Nucleus accumbens (tissue), 56 donors: ENCODE results near the gene WDR72.
"Not testable (repeated sequence)": the region's sequence is repeated elsewhere in the genome, so short reads cannot be mapped to it uniquely, and the experiment has no call there.

ENCODE experiments used
- DNase-seq, 56 donors: peaks; one replicate each; lab custom pipeline; 2025; lab: John Stamatoyannopoulos, UW

WDR72 gene

GRCh38 chr15:53710906-53711305 is 48.6 kb downstream of the WDR72 start:
- no peak for DNase-seq

GRCh38 chr15:53709821-53710220 is 49.6 kb downstream of the WDR72 start:
- DNase-seq: no peak

- DNase-seq: no peak
Observed at GRCh38 chr15:53695365-53695764, 64.1 kb downstream of the WDR72 start.

- no peak for DNase-seq
Observed at GRCh38 chr15:53694476-53694874, 65.0 kb downstream of the WDR72 start.

- peak in 7 of 56 donors; percentile 0 to 16 (median 7) for DNase-seq
Observed at GRCh38 chr15:53693729-53694475, 65.6 kb downstream of the WDR72 start.

- not testable (repeated sequence) for DNase-seq
Observed at GRCh38 chr15:53684162-53684561, 75.3 kb downstream of the WDR72 start.

- DNase-seq: no peak
Observed at GRCh38 chr15:53681056-53681455, 78.4 kb downstream of the WDR72 start.

- no peak for DNase-seq
Observed at GRCh38 chr15:53675832-53676231, 83.6 kb downstream of the WDR72 start.

GRCh38 chr15:53671545-53671944 is 87.9 kb downstream of the WDR72 start:
- no peak for DNase-seq

- no peak for DNase-seq
Observed at GRCh38 chr15:53670701-53671100, 88.8 kb downstream of the WDR72 start.

- no peak for DNase-seq
Observed at GRCh38 chr15:53665930-53666329, 93.5 kb downstream of the WDR72 start.

GRCh38 chr15:53658827-53659555 is 100.5 kb downstream of the WDR72 start:
- no peak for DNase-seq

GRCh38 chr15:53658255-53658654 is 101.2 kb downstream of the WDR72 start:
- no peak for DNase-seq

GRCh38 chr15:53648934-53649333 is 110.5 kb downstream of the WDR72 start:
- no peak for DNase-seq

GRCh38 chr15:53644660-53645059 is 114.8 kb downstream of the WDR72 start:
- DNase-seq: no peak

- DNase-seq: no peak
Observed at GRCh38 chr15:53634517-53635106, 124.9 kb downstream of the WDR72 start.

- no peak for DNase-seq
Observed at GRCh38 chr15:53627279-53627678, 132.2 kb downstream of the WDR72 start.

GRCh38 chr15:53625962-53626845 is 133.3 kb downstream of the WDR72 start:
- DNase-seq: no peak

- DNase-seq: no peak
Observed at GRCh38 chr15:53625260-53625659, 134.2 kb downstream of the WDR72 start.

- no peak for DNase-seq
Observed at GRCh38 chr15:53618461-53618860, 141.0 kb downstream of the WDR72 start.
